CD4-positive, alpha-beta T cell treated with Interleukin-17A for 1 hour (primary cell): ENCODE measurements around the gene CNFN.

Experiments
- DNase-seq: peaks from one replicate; pipeline ENCODE4 v3.0.0-alpha.2; 2020

Gene CNFN, protein sequence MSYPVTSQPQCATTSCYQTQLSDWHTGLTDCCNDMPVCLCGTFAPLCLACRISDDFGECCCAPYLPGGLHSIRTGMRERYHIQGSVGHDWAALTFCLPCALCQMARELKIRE

DNA sequence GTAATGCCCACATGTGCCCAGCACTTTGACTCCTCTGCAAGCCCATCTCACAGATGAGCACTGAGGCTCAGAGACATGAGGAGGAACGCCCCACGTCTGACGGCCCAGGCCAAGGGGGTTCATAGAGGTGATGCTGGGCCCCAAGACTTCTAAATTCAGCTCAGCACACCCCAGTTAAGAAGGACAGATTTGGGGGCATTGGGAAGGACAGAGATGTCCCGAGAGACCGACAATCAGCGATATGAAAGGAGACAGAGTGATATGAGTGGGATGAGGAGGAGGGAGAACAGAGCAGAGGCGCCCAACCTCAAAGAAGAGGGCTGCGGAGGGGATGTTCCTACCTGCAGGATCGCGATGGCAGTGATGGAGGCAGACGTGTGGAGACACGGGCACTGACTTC lies at the start of gene CNFN:
Gene CNFN (minus strand): TSS at position 399 of the 400 bp plus-strand sequence. CDS start 1,260 bp downstream, outside the sequence.
- DNase-seq: no peak

DNA sequence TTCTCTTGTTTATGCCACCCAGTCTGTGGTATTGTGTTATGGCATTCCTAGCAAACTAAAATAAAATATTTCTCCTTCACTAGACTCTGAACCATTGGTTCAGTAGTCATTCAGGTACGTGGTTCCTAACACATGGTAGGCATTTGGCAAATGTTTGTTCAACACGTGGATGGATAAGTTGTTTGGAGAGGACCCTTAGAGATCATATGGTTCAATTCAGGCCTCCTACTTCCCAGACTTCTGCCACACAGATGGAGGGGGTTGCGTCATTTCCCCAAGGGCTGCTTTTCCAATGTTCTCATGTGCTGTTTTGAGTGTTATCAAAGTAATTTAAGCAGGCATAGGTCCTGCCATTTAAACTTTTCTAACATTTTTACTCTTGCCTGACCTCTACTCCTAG lies 45.9 kb upstream of the CNFN start:
- DNase-seq: no peak

DNA sequence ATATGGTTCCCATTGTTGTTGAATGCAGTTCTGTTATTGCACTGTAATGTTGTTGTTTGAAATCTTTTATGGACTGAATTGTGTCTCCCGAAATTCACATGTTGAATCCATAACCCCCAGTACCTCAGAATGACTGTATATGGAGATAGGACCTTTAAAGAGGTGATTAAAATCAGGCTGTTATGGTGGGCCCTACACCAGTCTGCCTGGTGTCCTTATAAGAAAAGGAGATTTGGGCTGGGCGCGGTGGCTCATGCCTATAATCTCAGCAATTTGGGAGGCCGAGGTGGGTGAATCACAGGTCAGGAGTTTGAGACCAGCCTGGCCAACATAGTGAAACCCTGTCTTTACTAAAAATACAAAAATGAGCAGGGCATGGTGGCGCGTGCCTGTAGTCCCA lies 45.2 kb upstream of the CNFN start:
- DNase-seq: no peak

DNA sequence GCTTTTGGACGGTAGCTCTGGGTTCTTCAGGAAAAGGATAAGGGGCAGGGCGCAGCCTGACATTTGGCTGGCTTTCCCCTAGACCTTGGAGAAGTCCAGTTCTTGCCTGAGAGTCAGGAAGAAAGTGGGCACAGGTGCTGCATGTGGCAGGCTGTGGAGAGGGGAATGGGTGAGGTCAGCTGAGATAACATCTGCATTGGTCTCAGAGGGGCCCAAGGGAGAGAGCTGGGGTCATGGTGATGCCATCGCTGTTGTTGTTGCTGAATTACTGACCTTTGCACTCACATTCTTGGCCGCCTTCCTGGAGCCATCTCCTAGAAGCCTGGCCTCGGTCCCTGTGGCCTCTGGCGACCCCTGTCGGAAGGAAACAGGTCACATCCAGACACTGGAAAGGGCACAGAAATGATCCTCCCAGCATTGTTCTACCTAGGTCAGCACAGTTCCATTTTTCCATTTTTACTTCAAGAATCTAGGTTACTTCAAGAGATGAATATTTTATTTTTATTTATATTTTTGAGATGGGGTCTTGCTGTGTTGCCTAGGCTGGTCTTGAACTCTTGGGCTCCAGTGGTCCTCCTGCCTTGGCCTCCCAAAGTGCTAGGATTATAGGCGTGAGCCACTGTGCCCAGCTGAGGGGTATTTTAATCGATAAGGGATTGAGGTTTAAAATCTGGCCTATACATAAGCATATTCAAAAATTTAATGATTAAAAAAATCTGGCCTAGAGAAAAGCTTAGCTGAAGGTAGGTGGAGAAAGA lies 43.6 kb upstream of the CNFN start:
- peak; percentile 75 for DNase-seq

DNA sequence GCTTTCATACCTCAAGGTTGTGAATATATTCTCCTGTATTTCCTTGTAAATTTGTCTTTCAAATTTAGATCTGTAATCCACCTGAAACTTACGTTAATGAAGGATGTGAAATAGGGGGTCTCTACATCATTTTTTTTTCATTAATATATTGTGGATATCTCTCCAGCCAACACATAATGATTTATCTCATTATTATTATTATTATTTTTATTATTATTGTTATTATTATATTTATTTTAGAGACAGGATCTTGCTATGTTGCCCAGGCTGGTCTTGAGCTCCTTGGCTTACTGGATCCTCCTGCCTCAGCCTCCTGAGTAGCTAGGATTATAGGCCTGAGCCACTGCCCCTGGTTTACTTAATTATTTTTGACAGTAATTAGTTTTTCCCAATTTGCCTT lies 41.4 kb upstream of the CNFN start:
- no peak for DNase-seq

DNA sequence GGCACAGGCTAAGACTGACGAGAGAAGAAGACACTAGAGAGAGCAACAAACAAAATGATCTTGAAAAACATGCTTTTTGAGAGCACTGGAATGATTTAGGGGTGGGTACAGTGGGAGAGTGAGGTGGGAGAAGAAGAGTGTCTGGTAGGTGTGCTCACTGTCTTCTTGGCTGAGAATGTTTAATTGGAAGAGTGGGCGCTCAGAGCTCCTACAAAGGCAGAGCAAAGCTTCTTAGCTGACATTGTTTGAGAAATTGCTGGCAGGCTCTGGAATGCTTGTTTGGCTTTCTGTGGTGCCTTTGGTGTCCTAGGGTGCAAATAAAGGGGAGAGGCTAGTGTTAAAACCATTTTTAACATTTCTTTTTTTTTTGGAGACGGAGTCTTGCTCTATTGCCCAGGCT lies 38.6 kb upstream of the CNFN start:
- no peak for DNase-seq

DNA sequence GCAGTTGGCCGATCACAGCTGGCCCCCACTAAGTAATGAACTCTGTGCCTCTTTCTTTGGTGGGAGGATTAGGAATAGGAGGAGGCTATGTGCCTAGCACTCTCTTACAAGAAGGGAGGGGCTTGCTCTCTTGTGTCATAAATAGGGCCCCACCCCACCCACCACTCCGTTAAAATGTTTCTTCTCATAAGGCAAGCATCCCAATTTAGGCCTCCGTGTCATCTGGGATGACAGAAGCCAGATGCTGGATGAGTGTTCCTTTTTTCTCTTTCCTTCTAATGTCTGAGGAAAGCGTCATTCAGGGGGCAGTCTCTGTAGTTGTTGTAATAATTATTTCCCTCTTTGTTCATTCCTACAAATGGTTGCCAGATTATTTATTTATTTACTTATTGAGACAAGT lies 37.2 kb upstream of the CNFN start, which contains the start of gene LIPE:
Gene LIPE (minus strand): TSS at position 76 of the 400 bp plus-strand sequence. CDS start 239 bp downstream, outside the sequence.
- DNase-seq: no peak

DNA sequence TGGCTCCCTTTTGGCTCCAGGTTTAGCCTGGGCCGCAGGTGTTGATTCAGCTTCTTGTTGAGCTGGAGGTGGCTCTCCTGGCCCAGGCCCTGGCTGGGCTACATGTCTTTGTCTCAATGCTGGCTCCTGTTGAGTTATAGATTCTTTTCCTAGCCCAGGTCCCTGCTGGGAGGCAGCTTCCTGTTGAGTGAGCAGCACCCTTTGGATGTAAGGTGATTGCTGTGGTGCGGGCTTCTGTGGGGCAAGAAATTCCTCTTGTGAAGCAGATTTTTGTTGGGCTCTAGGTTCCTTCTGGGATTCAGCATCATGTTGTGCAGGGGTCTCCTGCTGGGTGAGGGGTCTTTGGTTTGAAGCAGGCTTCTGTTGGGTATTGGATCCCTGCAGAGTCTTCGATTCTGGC lies 36.5 kb upstream of the CNFN start:
- no peak for DNase-seq

DNA sequence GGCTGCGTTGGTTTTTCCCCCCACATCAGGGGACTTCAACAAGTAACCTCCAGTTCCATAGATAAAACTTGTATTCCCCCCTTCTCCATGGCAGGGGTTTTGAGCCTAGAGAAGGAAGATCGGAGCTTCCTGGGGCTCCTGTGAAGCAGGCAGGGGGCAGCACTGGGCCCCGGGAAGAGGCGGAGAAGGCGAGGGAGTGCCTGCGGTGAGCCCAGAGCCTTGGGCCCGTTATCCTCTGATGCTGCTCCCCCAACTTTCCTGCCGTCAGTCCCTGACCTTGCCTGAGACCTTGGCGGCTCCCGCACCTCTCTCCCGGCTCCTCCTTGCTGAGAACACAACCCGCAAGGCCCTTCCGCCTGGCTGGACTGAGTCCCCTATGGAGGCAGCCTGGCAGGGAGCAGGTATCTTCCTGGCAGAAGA lies 34.6 kb upstream of the CNFN start:
- no peak for DNase-seq

DNA sequence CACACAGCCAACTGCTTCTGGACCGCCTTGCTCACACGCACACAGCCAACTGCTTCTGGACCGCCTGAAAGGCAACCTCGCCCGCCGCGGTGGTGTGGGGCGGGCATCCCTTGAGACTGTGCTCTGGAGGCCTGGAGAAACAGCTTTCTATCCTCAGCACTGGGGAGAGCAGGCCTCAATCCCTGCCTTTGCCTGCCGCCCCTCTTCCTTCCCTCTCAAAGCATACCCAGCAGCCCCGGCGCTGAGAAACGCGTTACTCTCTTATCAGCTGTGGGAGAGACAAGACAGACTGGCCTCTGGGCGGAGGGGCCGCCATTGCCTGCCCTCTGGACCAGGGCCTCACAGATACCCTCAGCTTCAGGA lies 34.2 kb upstream of the CNFN start:
- DNase-seq: no peak

DNA sequence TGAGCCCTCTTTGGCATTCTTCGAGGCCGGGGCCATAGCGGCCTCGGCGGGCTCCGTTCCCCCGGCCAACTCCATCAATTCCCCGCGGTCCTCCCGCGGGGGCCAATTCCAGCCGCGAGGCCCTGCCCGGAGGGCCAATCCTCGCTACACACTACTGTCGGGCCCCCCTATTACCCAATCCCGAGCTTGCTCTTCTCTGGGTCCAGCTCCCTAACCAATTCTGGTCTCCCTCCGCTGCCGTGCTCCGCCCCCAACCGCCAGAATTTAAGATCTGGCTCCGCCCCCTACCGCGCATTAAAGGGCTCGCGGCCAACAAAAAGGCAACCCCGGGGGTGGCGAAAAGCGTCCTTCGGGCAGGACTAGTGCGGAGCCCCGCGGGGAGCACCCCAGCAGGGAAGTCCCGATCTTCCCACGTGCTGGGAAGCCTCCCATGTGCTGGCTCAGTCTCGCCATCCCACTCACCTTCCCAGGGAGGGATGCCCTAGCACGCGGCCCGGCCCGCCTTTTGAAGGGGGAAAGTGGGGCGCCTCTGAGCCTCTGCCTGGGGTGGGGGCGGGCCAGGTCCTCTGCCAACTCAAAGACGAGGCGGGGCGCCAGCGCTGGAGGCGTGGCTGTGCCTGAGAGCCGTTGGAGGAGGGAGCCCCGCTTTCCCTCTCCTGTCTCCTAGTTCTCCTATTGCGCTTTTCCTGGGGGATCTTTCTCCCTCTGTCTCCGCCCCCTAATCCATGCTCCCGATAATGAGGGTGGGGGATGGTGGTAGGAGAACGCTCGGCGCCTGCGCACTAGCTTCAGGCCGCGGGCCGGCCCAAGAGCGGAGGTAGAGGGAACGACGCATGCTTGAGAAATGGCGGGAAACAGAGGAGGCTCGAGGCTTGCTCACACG lies 33.6 kb upstream of the CNFN start:
- DNase-seq: peak; percentile 96

DNA sequence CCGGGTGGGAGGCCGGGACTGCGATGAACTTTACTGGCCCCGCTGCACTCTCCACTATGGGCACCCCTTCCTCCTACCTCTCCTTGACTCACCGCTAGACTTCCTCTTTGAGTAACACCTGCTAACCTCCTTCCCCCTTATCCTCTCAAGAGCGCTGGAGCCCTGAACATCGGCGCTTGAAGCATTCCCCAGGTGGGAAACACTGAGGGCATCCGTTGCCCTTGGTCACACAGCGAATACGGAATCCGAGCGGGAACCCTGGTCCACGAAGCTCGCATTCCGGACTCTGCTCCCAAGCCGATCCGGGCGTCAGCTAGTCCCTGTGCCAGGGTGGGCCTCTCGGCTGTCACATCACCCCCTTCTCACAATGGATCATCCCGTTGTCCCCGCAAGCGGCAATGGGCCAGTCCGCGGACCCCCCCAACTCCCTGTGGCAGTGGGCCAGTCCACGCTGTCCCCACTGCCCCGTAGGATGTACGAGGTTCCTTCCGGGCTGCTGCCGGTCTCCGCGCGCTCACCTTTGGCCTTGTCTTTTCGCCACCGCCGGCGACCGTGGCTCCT lies 32.9 kb upstream of the CNFN start:
- DNase-seq: peak; percentile 74

DNA sequence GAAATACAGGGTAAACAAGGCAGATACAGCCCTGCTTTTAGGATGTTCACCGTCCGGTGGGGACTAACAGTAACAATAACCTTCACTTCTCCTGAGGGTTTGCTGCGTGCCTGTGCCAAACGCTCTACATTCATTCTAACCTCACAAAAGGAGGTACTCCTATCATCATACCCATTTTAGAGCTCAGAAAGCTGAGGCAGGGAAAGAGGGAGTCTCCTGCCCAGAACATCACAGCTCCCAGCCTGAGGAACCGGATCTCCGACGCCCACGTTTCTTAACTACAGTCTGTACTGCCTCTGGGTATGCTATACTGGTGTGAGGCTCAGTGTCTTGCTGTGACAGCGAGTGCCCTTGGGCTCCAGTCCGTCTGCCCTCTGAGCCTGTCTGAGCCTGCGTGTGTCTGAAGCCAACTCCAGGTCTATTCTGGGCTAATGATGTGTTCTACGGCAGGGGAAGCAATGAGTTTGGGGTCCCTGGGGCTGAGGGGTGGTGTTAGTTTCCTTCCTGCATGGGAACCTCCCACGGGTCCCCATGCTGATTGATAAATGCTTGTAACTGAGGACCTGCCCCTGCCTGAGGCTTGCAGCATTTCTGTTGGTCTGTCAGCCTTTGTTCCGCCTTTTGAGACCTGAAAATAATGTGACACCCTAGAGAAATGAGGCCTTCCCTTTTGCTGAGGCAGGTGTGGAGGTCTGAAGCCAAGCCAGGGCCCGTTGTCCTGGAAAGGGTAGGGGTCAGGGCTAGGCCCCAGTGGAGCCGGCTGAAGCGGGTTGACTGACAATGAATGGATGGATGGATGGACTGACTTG lies 32.2 kb upstream of the CNFN start:
- DNase-seq: no peak

DNA sequence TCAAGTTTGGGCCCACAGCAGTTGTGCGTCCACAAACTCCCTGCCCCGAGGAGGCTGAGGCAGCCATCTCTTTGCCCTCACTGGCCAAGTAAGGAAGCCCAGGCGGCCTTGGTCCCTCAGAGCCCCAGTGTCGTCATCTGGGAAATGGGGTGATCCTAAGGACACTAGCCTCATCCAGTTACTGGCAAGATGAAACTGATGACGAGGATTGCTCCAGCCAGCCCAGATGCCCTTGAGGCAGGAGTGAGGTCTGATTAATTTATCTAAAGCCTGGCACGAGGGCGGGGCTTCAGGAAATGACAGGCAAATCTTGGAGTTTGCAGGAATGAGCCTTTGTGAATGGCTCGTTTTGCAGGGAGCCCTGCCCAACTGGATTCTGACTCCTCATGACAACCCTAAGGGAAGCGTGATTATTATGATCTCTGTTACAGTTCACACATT lies 31.5 kb upstream of the CNFN start:
- no peak for DNase-seq

DNA sequence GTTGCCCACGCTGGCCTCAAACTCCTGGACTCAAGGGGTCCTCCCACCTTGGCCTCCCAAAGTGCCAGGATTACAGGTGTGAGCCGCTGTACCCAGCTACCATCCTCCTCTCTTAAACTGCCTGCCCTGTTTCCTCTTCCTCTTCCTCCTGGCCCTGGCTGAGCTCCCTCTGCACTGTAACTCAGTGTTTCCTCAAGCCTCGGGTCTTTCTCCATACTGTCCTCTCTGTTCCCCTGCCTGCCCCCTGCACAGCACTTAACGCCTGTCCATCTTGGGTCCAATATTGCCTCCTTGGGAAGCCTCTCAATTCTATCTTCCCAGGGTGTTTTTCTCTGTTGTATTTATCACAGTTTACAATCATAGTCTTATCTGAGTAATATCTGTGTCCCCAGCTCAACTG lies 31.0 kb upstream of the CNFN start:
- DNase-seq: no peak

DNA sequence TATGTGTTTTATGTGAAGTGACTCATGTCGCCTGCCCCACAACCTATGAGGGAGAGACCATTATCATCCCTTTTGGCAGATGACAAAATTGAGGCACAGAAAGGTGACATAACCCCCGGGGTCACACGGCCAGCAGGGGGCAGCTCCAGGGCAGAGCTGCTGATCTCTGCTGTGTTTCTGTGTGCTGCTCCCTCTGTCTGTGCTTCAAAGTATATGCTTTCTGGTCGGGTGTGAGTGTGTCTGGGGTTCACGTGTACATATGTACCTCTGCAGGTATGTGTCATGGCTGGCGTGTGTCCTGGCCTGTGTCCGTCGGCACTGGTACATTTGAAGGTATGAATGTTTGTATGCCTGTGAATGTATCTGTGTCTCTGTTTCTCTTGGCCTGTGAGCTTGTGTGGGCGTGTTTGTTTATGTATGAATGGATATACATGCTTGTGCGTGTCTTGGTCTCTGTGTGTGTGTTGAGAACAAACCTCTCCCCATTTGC lies 30.0 kb upstream of the CNFN start:
- DNase-seq: peak; percentile 85

DNA sequence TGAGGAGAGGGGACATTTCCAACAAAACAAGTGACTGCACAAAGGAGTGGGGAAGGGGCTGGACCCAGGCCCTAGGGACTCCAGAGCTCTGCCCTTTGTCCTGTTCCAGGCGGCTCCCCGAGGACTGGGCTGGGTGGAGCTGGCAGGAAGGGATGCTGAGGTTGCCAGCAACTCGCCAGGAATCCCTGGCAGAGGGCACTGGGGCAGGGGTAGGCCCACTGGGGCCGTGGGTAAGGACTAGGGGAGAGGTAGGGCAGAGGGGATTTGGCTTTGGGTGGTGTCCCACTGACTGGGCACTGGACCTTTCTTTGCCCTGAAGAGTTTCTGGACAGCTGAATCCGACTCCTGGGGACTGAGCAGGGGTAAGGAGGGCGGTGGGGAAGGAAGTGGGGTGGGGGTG lies 29.2 kb upstream of the CNFN start:
- DNase-seq: no peak

DNA sequence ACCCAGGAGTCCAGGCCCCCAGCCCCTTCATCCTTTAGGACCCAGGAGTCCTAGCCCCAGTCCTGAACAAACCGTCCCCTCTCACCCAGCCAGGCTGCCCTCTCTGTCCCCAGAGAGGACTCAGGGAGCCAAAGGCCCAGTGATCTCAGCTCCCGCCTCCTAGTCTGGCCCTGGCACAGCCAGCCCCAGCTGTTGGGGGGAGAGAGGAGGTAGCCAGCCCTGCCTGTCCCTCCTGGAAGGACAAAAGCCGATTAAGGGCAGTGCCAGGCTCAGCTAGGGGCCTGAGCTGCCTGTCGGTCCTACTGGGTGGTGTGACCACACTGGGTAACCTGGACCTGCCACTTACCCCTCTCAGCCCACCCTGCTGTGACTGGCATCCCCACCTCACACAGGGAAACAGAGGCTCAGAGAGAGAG lies 22.6 kb upstream of the CNFN start:
- no peak for DNase-seq

DNA sequence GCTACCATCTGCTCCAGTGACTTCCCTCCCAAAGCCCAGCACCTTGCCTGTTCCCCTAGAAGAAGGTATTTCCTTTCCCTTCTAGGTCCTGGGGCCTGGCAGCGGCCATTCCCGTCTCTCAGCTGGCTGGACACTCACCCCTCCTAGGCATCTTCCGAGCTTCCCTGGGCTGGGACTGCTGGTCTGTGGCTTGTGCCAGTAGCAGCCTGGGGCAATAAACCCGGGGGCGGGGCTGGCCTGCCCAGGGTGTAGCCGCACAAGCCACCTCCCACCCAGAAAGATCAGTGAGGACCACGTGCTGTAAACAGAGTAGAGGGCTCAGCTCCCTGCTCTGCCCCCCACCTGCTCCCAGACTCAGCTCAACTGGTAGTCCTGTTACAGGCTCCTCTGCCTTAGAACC lies 22.1 kb upstream of the CNFN start:
- no peak for DNase-seq

DNA sequence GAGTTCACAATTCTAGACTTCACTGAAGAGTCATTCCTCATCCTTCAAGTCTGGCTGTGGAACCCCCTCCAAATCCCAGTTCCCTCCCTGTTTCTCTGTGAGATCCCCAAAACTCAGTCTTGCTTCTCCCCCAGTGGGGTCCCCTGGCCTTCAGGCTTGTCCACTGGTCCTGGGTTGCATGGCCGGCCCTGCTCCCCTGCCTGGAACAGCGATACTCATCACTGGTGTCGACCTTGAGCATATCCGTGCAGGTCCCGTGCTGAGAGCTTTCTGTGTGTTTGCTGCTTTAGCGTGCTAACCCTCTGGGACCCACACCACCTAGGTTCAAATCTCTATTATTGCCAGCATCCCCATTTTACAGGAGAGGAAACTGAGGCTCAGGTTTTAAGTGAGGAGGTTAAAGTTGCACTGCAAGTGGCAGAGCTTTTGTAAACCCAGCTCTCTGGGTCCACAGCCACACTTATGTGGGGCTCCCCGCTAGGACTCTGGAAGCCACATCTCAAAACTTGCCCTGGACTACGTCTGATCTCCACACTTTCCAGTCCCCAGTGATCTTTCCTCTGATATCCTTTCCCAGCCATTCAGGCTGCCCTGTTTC lies 21.6 kb upstream of the CNFN start:
- no peak for DNase-seq

DNA sequence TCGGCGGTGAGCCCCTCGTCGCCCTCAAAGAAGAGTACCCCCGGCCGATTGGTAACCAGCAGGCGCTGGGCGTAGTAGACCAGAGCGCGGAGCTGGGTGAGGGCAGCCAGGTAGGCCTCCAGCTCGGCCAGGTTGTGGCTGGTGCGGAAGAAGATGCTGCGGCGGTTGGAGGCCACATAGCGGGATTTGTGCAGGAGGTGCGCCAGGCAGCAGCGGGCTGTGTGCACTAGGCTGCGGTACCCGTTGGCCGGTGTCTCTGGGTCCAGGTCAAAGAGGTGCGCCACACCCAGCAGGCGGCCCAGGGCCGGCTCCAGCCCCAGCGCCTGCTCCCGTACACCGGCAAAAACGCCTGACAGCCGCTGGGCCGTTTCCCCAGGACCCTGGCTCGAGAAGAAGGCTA lies 20.3 kb upstream of the CNFN start:
- no peak for DNase-seq

DNA sequence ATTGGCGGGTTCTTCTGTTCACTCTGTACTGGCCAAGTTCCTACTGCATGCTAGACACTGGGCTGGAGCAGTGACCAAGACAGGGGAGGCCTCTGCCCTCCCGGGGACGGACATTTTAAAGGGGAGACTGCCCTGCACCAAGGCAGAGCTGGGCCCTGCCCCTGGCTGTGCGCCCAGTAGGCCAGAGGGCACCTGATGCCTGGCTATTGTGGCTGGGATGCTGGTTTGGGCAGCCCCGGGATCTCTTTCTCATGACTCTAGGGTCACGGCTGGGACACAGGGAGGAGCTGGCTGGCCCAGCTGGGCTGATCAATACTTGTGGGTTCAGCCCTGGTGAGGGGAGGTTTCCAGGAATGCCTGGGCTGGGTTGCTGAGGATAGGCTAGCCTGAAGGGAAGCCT lies 19.4 kb upstream of the CNFN start:
- DNase-seq: no peak
